ENCODE results near the gene TNS3. TPM values are rescaled to one million over a fixed set of nuclear protein-coding genes. Genes with fewer than 3 reads are reported as not detected.
A peak's percentile ranks its signal among the peaks of the same experiment; 100 is the strongest.

TNS3 gene
- total RNA-seq, 1 donor = 67.3 TPM

DNA sequence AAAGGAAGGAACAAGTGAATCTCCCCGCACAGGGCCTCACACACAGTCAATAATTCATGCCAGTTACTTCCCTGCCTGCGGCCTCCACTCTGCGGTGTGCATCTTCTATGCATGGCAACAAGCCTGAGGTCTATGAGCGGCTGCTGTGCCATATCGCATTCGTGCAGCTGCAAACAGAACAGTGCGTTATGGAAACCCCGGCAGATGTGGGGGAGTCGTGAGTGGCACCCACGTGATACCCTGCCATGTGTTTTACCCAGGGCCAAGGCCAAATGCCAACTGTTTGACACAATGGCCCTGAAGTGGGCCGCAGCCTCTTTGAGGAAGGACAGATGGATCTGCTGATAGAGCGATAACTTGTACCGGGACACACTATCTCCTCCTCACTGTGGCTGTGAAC, 13.4 kb downstream of the TNS3 start:
- peak in 2 of 3 donors; percentile 98 to 100 for DNase-seq (ENCODE audit: low read depth in 2 of 3, low spot score in 2 of 3)

DNA sequence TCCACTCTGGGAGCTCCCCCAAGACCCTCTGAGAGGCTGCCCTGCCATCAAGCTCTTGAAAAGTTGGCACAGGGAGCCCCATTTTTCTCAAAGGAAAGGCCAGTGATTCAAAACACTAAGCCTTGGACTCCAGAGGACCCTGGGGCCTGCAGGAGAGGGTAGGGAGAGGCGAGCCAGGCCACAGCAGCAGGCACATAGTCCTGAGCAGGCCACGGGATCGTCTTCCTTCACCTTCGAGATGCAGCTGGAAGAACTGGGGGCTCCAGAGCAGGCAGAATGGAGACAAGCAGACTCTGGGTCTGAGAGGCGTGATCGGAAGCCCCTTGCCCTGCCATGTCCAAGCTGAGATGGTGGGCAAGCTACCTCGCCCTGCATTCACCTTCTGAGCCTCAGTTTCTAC, 13.9 kb downstream of the TNS3 start:
- no peak for DNase-seq (ENCODE audit: low read depth in 2 of 3, low spot score in 2 of 3)

DNA sequence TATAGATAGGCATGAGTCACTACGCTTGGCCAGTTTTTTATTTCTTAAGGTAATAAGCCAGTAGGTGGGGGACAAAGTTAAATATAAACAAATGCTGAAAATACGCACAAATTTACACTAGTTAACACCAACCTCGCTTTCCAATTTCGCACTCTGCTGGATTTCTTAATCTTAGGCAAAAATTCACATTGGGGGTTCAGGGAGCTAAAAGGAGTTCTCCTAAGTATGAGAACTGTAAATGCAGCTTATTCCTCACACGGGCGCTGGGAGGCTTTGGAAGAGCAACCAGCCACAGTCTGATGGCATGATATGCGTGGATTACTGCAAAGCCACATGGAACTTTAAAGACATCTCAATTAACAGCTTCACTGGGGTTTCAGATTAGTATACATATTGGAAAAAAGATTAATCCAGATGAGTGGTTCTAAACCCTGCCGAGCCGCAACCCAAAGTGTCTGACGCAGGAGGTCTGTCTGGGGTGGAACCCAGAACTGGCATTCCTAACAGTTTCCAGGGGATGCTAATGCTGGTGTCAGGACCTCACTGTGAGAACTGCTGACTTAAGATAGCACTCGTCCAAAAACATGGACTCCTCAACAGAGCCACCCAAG, 16.2 kb downstream of the TNS3 start:
- DNase-seq (ENCODE audit: low read depth in 2 of 3, low spot score in 2 of 3) = no peak

DNA sequence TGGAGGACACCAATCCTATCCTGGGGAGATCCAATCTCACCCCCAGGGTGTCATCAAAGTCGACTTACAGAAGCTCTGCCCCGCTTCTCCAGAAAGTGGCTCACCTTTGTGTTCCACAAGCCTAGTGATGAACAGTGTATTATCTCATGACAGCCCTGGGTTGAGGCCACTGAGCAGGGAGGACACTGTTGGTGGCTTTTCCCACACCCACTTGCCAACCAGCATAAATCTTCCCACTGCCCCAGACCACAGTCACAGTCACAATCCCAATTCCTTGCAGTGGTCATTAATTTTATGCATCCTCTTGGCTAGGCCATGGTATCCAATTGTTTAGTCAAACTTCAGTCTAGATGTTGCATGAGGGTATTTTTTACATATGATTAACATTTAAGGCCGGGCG, 18.4 kb downstream of the TNS3 start:
- DNase-seq (ENCODE audit: low read depth in 2 of 3, low spot score in 2 of 3) = no peak

DNA sequence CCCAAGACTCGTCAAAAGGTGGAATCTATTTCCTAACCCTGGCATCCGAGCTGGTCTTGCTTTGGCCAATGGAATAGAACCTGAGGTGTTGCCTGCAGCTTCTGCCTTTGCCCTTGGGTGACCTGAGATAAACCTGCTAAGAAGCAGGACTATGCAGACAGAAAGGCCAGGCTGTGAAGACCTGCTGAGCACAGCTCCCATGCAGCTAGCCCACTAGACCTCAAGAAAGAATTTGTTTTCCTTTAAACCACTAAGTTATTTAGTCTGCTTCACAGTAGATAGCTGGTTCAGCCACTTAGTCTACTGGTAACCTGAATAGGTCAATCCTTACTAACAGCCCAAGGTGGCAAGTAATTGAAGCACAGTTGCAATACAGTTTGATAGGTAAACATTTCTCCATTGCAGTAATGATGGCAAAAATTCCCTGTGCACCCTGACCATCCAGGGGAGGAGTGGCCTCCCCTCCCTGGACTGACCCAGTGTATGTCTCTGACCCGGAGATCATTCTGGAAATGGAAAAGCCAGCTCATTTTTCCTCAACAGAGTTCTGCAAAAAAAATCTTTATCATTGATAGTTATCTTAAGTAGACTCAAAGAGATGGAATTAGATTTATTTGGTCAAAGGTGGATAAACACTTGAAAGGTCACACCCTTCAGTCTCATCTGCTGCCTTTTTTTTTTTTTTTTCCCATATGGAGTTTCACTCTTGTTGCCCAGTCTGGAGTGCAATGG, 20.0 kb downstream of the TNS3 start:
- no peak for DNase-seq (ENCODE audit: low read depth in 2 of 3, low spot score in 2 of 3)

DNA sequence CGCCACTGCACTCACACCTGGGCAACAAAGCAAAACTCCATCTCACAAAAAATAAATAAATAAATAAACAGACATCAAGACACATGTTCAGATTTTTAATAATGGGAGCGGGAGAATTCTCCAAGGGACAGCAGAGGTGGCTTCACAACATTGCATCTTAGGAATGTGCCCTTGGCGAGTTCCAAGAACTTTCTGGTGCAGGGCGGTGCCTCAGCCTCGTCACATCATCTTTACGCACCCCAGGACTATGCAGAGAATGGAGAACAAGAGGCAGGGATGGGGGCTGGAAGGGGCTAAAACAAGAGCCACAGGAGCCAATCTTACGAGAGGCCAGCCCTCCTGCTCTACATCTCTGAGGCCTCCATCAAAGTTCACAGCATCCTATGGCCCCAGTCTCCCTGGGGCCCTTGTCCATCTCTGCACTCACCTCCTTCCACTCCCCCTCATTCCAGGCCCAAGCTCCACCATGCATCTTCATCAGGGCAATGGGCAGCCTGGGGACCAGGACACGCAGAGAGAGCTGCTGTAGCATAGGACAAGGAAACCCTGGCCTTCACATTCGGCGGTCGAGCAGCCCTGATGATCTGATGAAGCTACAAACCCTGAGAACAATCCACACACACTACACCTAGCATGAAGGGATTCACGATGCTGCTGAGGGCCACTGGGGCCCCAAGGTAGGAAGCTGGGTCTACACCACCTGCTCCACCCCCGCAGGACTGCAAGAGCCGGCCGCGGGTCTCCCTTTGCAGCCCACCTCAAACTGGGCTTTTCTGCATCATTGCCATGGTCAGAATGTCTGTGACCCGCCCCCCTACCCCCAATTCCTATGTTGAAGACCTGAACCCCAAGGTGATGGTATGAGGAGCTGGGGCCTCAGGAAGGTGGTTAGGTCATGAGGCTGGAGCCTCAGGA, 22.3 kb downstream of the TNS3 start:
- no peak for DNase-seq (ENCODE audit: low read depth in 2 of 3, low spot score in 2 of 3)

DNA sequence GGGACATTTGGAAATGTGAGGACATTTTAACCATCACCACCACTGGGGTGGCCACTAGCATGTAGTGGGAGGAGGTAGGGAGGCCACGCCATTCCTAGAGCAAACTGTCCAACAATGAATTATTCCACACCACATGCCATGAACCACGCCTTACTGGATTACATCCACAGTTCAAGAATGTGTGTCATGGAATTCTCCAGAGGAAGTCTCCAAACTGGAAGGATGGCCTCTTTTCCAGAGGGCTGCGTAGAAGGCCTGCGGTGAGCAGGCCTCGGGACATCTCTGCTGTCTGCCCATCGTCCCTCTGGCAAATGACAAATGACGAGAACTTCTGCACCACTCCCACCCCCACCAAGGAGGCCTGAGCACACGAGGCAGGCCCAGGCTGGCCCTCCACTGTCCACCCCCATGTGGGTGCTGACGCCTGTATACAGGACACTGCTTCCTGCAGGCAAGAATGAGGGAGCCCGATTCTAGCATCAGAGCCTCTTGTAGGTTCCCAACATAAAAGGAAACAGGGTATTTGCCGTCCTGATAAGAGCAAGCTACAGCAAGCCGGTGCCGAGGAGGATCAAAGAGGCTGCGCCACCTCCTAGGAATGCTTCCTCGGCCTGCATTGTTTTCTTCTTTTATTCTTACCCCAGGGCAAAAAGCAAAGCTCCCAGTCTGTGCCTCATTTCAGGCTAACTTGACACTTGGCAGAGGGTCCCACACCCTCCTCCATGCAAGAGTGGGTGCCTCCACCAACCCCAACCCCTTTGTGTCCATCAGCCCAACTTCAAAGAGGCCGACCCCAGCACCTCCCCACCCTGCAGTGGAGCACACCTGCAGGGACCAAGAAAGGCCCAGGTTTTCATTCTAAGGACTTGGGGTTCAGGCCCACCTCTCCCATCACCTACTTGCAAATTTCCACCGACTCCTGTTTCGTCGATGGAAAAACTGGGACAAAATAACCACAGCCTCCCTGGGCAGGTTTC, 23.9 kb downstream of the TNS3 start:
- no peak for DNase-seq (ENCODE audit: low read depth in 2 of 3, low spot score in 2 of 3)

DNA sequence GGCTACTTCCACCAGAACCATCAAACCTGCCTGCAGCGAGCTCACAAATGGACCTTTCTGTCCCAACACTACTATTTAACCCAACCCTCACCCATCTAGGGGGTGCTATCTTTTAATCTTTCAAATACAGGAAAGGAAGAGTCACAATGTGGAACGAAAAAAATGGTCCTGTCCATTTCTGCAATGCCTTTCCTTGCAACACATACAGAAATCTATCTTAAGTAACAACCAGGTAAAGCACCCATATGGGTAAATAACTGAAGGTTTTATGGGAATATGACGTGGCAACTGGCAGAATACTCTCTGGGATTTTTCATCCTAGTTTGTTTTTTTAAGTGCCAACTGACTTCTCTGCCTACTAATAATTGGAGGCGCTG, 24.6 kb downstream of the TNS3 start:
- no peak for DNase-seq (ENCODE audit: low read depth in 2 of 3, low spot score in 2 of 3)

DNA sequence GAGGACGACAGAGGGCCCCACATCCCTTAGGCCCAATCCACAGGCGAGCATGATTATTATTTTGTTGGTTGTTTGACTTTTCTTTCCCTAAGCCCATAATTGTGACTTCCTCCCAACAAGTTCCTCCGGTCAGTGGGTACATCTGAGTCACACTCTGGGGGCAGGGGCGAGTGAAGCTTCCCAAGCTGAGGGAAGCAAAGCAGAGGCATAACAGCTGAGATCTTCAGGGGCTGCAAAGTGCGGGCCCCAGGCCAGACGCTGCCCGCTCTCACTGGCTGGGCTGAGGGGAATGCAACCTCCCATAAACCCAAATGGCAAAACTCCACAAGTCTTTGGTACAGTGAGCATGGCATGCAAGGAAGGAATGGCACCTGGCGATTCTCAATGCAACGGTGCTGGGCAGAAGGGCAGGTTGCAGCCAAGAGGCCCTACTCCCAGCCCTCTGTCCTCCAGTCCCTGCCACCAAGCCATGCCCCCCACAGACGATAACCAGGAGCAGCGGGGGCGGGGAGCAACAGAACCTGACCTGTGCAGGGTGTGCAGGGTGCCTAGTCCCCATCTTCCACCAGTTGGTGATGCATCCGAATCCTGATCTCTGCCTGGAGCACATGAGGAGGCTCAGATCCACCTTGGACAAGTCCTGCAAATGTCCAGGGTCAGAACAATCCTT, 25.3 kb downstream of the TNS3 start:
- no peak for DNase-seq (ENCODE audit: low read depth in 2 of 3, low spot score in 2 of 3)

DNA sequence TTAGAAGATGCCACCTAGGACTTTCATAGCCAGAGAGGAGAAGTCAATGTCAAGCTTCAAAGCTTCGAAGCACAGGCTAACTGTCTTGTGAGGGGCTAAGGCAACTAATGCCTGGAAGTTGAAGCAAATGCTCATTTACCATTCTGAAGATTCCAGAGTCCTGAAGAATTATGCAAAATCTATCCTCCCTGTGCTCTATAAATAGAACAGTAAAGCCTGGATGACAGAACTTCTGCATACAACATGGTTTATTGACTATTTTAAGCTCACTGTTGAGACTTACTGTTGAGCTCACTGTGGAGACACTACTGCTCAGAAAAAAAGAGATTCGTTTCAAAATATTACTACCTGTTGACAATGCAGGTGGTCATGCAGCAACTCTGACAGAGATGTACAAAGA, 28.6 kb downstream of the TNS3 start:
- no peak for DNase-seq (ENCODE audit: low read depth in 2 of 3, low spot score in 2 of 3)

DNA sequence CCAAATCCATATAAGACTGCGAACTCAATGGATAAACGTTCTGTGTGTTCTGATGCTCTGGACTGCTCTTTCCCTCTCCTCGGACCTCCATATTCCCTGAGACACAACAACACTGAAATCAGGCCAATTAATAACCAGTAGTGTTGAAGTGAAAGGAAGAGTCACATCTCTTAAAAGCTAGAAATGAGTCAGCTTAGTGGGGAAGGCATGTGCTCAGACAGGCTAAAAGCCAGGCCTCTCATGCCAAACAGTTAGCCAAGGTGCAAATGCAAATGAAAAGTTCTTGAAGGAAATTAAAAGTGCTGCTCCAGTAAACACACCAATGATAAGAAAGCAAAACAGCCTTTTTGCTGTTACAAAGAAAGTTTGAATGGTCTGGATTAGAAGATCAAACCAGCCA, 29.3 kb downstream of the TNS3 start:
- no peak for DNase-seq (ENCODE audit: low read depth in 2 of 3, low spot score in 2 of 3)

DNA sequence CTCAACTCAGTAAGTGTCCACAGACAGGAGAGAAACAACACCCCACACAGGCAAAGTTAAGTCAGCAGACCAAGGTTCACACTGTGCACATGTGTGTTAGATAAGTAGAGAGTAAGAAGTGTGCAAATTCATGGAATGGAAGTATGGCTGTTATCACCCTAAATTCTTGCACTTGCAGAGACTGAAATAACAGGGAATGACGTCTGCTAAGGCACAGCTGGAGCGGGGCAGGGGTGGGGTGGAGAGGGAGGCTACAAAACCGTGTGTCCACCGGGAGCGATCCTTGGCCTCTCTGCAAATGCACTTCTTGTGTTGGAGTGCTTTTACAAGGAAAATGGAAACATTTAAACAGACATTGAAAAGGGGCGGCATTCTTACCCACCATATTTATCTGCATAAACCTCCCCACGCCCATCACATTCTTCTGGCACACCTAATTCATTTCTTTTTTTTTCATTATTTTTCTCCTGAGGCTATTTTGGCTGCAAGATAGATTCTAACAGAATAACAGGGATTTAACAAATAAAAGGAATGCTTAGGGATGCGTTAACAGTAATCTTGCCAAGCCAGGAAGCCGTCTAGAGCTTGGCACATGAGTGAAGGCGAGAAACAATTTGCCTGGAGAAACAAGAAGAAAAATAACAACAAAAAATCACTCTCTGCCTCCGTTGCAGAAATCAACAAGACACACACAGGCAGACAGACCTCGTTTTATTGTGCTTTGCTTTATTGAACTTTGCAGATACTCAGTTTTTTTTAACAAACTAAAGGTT, 30.1 kb downstream of the TNS3 start:
- DNase-seq (ENCODE audit: low read depth in 2 of 3, low spot score in 2 of 3) = no peak

DNA sequence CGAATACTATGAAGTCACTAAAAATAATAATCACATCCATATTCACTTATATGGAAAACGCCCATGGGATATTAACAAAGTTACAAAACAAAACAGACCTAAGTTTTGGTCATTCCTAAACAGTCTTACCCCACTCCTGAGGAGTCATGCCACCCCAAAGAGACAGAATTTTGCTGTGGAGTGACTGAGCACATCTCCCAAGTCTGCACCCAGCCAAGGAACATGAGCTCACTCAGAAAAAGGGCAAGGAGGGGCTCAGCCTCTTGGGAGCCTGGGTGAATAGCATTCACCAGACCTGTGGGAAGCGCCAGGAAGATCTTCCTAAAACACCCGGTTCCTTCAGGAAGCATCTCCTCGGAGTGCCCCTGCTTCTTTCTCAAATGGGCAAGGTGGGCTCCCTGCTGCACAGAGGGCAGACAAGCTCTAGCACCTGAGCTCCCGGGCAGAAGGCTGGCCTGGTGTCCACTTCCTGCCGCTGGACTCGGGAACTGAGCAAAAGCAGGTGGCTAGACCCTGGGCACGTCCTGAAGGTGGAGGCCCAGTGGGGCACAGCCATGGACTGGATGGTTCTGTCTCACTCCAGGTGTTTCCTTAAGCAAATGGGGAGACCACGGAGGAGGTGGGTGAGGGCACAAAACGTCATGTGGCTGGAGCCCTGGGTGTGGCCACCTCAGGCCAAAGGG, 31.0 kb downstream of the TNS3 start:
- DNase-seq (ENCODE audit: low read depth in 2 of 3, low spot score in 2 of 3) = no peak

DNA sequence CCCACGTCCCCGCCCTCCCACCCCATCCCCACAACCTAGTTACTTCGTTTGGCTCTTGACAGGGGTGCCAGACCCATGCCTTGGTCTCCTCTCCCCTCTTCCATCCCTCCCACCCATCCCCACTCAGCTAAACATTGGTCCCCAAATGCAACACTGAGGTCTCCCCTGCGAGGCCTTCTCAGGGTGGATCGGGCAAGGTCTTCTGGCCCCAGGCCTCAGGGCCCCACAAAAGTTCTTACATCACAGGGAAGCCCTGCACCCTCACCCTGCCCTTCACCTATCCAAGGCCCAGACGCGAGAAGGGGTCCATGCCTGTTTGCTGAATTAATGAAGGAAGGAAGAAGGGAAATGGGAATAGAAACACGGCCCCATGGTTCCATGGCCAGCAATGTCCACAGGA, 32.0 kb downstream of the TNS3 start:
- DNase-seq (ENCODE audit: low read depth in 2 of 3, low spot score in 2 of 3) = no peak

DNA sequence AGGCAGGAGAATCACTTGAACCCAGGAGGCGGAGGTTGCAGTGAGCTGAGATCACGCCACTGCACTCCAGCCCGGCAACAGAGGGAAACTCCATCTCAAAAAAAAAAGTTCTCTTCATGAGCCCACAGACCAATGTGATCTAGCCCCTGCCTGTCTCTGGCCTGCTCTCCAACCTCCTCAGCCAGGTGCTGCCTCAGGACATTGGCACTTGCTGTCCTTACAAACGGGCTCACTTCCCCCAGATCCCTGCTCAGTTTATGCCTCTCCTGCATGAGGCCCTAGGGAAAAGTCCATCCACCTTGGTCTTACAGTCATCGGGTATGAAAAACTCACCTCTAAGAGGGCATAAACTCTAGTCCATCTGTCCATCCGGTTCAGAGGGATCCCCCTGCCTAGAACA, 32.5 kb downstream of the TNS3 start:
- no peak for DNase-seq (ENCODE audit: low read depth in 2 of 3, low spot score in 2 of 3)

DNA sequence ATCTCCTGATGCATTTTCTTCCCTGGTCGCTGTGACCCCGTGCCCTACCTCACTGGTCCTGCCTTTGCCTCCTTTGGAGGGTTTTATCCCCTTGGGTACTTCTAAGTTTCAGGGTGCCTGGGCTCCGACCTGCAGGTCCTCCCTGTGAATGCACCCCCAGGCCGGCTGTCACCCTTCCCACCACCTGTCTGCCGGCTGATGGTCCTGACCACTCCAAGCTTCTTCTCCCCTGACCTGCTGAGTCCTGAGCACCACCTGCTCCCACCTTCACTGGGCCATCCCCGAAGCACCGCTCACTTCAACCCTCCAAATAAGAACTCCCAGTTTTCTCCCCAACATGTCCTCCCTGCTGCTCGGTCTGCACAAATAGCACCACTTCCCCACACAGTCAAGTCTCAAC, 33.4 kb downstream of the TNS3 start:
- DNase-seq (ENCODE audit: low read depth in 2 of 3, low spot score in 2 of 3) = no peak

DNA sequence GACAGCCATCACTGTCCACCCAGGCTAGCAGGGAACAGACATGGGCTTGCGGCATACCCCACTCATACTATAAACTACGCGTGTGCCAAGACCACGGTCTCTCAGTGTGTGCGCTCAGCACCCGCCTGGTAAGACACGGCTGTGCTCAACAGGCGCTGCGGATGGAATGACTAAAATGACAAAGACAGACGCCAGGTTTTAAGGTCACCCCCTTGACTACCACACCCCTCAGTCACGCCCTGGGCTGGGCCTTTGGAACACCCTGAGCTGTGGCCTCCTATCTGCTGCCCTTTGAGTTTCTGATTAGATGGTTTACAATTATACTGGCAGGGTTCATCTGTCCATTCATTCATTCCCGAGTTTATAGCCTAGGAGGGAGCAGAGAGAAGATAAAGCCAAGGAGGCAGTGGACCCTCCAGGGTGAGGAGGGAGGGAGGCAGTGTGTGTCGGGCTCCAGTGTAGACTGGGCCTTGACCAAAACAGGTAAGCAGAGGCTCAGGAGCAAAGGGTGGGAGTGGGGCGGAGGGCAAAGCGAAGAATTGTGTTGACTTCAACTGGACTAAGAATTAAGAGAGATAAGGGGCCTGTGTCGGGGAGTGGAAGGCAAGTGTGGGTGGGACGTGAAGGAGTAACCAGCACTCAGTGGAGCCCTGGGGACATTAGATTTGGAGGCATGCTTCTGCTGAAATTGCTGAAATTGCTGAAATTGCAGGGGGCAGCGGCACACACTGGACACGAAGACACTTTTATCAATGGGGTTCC, 35.0 kb downstream of the TNS3 start:
- DNase-seq (ENCODE audit: low read depth in 2 of 3, low spot score in 2 of 3) = no peak

DNA sequence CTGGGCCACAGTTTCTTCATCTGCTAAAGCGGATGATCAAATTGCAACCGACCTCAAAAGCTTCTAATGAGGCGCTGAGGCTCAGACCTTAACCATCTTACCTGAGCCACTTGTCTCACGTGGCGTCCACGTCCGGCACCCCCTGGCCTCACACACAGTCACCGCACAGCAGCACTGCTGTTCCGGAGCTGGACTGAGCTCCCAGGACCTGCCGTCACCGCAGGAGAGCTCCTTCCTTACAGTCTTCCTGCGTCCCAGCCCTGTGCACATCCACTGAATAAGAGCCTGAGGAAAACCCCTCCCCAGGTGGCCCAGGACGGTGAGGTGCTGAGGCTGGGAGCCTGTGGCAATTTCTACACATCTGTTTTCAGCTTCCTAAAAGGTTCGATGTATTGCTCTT, 35.7 kb downstream of the TNS3 start:
- no peak for DNase-seq (ENCODE audit: low read depth in 2 of 3, low spot score in 2 of 3)
